HG02870 (cell line): ENCODE data around the gene LMOD1.
A peak's percentile ranks its signal among the peaks of the same experiment; 100 is the strongest.

ENCODE experiments used
- ATAC-seq: cut with Tn5 transposase; IDR thresholded peaks from one replicate; pipeline ENCODE4 v1.9.1; 2021; ENCODE audit warnings: mild to moderate bottlenecking, moderate library complexity; ENCODE audit not compliant: unreplicated experiment

Gene LMOD1

GRCh38 chr1:201895120-201895665 lies 51.2 kb downstream of the LMOD1 start:
- no peak for ATAC-seq

DNA sequence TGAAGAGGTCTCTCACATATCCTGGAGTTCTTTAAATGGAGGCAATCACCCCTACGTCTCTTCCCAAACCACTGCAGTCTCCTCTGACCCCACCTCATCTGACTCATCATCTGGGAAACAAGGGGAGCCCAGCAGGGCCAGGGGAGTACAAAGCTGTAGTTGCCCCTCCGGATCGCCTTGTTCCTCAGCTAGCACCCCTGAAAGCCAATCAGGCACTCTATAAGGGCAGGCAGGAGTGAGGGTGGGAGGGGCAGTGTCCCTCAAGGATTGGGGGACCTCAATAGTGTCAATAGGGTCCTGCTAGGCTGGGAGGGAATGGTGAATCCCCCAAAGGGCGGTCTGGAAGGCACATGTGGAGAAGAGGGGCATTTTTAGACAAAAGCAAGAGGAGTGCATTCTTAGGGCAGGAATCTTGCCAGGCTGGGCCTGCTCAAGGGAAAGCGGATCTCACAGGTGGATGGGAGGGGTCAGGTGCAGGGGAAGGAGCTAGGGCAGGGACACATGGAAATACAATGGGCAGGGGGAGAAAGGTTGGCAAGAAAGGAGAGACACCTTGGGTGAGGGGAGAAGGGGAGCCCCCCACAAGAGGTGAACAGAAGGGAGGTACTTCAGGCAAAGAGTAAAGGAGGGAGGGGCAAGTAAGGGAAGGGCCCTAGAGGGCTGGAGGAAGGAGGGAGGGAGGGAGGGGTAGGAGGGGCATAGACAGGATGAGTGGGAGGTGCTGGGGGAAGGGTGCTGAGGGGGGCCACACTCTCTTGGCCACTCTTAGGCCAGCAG lies 51.8 kb downstream of the LMOD1 start:
- no peak for ATAC-seq

- no peak for ATAC-seq
Measured at GRCh38 chr1:201893431-201893830, 52.9 kb downstream of the LMOD1 start.

DNA sequence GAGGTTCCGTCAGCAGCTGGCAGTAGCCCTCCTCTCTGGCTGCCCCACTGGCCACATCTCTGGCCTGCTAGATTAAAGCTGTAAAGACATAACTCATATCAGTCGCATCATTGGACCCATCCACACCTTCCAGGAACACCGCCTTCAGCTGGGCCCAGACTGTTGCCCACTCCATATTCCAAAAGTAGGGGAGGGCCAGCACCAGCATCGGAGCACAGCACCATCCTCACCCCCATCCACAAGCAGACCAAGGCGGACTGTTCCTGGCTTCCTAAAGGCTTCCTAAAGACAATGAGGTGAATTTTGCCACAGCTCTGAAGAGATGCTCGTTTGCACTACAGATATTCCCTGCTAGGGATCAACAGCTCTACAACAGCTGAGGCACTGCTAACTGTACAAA lies 54.1 kb downstream of the LMOD1 start:
- ATAC-seq, result no peak

- no peak for ATAC-seq
Measured at GRCh38 chr1:201891451-201892045, 54.8 kb downstream of the LMOD1 start.

DNA sequence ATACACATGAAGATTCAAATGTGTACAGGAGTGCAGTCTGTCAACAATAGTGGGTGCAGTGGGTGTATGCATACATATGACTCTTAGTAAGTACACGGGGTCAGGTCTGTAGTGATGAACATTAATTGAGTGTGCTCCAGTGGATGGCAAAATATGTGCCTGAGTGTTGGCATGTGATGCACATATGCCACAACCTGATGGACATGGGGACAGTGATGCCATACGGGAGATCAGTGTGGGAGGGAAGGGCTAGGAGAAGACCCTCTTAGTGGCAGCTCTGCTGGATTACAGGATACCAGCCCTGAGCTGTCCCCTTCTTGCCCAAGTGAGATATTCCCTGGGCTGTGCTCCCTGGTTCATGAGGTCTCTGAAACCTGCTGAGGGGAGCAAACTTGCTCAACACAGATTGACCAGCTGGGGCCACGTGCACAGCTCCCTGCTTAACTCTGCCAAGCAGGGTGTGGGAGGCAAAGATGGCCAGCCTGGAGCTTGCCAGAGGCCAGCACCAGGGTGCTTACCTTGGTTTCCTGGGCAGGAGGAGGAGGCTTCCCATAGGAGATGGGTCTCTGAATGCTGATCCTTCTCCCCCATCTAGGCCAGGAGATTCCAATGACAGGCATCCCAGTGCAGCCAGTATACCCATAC lies 55.4 kb downstream of the LMOD1 start:
- ATAC-seq, result no peak

- no peak for ATAC-seq
Measured at GRCh38 chr1:201890223-201890622, 56.1 kb downstream of the LMOD1 start.

GRCh38 chr1:201889090-201889968 lies 57.0 kb downstream of the LMOD1 start:
- ATAC-seq, result no peak

DNA sequence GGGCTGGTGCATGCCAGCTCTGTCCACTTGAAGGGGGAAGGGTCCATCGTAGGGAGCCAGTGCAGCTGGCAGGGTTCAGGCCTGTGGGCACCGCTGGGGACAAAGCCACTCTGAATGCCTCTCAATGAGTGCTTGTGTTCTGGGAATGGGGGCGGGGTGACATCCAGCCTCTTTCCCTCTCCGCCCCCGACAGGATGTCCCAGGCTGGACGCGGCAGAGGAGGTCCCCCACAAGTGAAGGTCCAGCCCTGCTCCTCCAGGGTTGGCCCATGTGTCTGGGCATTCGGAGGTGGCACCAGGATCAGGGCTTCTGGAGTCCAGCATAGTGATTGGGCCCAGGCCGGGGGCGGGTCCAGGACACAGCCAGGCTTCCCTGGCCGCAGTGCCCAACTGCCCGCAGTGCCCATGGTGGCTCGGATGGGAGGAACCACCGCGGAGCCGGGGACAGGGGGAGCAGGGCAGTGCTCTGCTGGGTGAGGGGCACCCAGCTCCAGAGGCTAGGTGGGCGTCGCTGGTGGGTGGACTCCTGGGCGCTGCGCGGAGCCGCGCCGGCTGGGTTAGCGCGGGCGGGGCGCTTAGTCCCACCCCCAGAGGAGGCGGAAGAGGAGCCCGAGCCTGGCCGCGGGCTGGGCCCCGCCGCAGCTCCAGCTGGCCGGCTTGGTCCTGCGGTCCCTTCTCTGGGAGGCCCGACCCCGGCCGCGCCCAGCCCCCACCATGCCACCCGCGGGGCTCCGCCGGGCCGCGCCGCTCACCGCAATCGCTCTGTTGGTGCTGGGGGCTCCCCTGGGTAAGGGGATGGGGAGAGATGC lies 57.9 kb downstream of the LMOD1 start, which contains the start of gene SHISA4:
Gene SHISA4 (plus strand): TSS at position 617 of the 808 bp plus-strand sequence. CDS start 97 bp downstream, at position 714.
- ATAC-seq, result no peak

GRCh38 chr1:201887116-201887866 lies 59.1 kb downstream of the LMOD1 start:
- no peak for ATAC-seq

GRCh38 chr1:201886103-201886885 lies 60.1 kb downstream of the LMOD1 start:
- no peak for ATAC-seq

DNA sequence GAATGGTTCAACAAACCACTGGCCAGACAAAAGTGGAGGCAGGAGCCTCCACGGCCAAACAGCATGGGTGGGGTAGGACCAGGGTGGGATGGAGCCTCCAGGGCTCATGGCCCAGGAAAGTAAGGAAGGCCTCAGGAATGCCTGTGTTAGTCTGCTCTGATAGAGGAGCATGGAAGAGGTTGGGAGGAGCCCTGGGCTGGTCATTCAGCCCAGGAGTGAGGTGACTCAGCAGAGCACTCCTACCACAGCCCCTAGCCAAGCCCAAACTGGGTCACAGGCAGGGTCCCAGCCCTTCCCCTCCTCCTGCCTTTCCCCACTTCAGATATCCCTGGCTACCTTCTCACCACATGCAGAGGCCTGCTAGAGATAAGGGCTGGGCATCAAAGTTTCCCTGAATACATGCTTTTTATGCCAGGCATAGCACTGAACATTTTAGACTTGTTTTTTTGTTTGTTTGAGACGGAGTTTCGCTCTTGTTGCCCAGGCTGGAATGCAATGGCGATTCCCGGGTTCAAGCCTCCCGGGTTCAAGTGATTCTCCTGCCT lies 60.7 kb downstream of the LMOD1 start:
- no peak for ATAC-seq

- no peak for ATAC-seq
Measured at GRCh38 chr1:201884425-201884824, 61.9 kb downstream of the LMOD1 start.

DNA sequence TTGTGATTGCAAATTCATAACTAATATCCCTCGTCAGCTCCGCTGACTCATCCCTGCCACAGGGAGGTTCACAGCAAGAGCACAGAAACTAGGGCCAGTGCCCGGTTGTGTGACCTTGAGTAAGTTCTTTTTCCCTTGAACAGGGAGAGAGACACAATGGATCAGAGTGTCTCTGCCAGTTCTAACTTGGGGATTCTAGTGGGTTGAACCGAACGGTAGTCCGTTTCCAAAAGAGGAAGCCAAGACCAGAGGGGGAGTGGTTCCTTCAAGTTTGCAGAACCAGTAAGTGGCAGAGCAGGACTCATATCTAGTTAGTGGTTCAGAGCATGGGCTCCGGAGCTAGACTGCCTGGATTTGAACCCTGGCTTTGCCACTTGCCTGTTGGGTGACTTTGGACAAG lies 62.6 kb downstream of the LMOD1 start:
- no peak for ATAC-seq

- no peak for ATAC-seq
Measured at GRCh38 chr1:201883266-201883665, 63.1 kb downstream of the LMOD1 start.

DNA sequence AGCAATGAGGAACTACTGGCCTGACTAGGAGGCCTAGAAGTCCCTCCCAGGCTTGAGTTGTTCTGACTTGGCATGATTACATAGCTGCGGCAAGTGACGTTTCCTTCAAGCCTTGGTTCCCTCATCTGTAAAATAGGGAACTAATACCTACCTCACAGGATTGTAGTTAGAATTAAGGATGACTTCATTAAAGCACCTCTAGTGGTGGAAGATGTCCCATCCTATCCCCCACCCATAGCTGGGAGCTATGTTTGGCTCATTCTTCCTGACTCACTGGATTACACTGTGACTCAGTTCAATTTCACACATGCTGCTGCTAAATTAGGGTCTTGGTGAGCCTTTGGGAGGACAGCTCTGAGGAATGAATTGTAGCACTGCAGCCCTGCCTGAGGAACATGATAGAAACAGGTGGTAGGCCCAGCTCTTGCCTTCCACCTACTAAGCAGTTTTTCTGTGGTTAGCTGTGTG lies 63.6 kb downstream of the LMOD1 start:
- ATAC-seq, result peak; percentile 42

DNA sequence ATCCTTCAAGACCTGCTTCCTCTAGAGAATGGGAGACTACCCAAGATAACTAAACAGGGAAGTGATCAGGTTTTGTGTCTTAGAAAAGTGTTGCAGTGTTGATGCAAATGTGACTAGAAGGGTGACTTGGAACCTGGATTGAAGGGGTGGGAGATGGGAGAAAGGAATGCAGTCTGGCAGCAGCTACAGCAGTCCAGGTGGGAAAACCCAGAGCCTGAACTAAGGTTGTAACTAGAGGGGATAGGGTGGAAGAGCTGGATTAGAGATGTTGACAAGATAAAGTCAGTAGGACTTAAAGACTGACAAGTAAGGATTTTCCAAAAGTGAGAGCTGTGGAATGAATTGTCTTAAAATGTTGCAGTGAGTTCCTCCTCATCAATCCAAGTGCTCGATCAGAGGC lies 64.7 kb downstream of the LMOD1 start:
- no peak for ATAC-seq
